C1 segment of cervical spinal cord (tissue), 14 donors: ENCODE results near the gene LAPTM4A.
"Not testable (repeated sequence)": the region's sequence is repeated elsewhere in the genome, so short reads cannot be mapped to it uniquely, and the experiment has no call there.

Experiments
- DNase-seq, 14 donors: peaks; one replicate each; lab custom pipeline; 2025; lab: John Stamatoyannopoulos, UW

LAPTM4A gene

DNA sequence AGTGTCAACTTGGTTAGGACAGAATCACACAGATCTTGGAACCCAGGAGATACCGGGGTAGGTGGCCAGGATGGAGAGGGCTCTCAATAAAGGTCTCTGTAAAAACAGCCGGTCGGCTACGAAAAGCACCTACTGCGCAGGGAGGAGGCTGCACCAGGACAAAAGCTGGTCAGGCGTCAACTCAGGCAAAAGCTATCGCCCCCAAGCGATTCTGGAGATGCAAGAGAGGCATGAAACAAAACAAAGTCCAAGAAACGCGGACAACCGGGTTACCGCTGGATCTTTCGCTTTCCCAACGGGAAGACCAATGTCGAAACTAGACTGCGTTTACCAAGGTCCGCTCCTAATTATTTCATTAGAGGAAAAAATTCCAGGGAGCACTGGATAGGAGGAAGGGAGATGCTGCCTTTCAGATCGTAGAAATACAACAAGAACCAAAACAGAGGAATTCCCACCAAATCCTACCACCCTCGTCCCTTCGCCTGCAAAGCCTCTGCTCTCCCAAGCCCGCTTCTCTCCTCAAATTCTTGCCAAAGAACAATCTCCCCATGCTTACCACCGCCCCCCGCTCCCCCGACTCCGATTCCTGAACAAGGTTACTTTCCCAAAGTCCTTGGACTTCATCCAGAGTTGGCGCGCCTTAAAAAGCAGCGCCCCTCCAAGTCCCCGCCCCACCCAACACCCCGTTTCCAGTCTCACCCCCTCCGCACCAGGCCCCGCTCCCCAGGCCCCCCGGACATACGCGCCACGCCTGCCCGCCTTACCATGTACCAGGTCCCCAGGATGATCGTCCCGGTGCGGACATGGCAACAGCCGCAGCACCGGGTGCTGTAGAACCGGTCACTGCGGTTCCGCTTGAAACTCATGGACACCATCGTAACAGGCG, 539 bp downstream of the LAPTM4A start:
- DNase-seq, result peak in 12 of 14 donors; percentile 21 to 78 (median 54)

DNA sequence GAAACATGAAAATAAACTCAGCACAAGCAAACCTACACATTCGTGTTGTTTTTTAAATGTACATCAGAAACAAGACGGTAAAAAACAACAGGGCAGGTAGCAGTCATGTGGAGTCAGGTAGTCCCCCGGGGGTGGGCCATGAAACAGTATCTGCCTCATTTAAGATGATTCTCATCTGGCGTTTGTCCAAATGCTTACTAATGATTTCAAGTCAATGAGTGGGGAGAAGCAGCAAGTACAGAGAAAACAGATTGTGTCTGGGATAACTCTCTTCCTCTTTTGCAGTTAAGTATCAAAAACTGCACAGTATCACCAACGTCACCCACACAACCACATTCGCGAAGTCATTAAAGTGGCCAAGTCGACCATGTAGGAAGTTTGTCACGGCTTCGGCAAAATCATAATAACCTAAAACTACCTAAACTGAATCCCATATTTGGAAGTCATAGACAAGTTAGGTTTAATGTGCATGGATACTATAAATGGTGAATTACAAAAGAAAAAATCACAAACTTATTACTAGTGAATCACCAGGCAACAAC, 1.3 kb downstream of the LAPTM4A start:
- peak in 7 of 14 donors; percentile 5 to 27 (median 10) for DNase-seq

DNA sequence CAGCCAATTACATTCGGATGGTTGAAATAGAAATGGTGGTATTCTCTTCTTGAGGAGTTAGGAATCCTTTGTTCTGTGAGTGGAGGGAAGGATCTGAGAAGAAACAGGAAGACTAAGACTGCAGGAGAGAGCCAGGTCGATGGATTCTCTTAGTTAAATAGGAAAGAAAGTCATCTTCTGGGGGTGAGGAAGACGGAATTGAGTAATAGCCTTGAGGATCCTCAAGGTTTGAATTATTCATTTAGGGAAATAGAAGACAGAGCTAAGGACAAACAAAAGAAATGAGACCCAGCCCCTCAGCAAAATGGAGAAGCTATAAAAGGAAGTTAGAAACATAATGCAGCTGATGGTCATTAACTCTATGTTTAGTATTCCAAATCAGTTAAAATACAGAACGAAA, 1.8 kb downstream of the LAPTM4A start:
- DNase-seq, result no peak

DNA sequence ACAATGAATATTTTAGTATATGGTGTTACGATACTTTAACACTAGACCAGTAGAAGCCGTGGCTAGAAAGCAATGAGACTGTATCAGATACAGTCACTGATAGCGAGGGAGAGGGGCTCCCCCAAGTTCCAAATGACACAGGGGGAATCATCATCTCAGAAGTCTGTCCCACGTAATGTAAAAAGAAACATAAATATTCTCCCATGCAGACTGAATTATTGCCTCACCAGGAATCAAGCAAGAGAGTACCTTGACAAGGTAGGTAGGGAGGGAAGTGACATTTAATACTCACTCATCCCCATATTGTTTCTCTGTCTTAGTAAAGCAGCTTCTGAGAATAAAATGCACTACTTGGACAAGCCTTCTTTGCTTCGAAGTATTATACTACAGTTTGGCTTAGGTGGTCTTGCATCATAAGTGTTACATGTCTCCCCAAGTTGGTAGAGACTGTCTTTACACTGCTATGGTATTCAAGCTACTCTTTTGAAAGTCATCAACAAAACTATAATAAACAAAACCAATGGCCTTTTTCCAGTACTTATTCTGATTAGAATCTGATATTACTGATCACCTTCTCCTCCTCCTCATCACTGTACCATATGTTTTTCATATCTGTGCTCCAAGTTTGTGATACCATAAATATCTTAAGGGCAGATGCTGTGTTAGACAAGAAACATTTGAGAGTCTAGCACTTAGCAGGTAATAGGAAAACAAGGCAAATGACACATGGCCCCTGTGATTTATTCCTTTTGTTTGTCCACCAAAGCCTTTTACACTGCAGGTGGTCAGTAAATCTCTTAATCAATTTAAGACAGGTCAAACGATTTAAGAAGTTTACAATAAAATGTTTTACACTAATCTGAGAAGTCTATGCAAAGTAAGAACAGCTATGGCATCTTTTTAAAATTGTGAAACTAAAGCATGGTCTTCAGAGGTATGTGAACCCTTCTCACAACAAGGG, 2.7 kb downstream of the LAPTM4A start:
- DNase-seq, result no peak

DNA sequence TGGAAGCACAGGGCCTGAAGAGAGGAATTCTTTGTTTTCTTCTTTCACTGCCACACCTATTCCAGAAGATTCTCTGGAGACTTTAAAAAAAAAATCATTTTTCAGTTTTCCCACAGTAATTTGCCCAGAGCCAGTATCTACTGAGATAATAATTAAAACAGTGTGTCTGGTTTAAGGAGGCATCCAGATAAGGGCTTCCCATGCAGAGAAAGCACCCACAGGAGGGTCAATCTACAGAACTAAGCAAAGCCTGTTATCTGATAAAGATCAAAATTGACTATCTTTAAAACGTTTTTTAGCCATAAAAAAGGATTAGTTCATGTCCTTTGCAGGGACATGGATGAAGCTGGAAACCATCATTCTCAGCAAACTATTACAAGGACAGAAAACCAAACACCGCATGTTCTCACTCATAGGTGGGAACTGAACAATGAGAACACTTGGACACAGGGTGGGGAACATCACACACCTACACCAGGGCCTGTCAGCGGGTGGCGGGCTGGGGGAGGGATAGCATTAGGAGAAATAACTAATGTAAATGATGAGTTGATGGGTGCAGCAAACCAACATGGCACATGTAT, 5.6 kb downstream of the LAPTM4A start:
- DNase-seq, result not testable (repeated sequence)

DNA sequence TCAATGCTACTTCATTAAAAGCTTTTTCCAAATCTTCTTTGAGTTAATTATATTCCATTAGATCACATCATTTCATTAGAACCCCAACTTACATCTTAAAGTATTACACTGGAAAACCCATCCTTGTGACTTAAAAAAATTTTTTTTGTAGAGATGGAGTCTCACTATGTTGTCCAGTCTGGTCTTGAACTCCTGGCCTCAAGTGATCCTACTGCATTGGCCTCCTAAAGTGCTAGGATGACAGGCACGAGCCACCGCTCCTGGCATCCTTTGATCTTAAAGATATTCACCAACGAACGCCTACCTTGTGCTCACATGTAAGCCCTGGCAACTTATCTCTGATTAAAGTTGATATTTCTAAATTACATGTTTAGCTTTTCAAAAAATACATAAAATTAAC, 6.7 kb downstream of the LAPTM4A start:
- DNase-seq, result no peak

DNA sequence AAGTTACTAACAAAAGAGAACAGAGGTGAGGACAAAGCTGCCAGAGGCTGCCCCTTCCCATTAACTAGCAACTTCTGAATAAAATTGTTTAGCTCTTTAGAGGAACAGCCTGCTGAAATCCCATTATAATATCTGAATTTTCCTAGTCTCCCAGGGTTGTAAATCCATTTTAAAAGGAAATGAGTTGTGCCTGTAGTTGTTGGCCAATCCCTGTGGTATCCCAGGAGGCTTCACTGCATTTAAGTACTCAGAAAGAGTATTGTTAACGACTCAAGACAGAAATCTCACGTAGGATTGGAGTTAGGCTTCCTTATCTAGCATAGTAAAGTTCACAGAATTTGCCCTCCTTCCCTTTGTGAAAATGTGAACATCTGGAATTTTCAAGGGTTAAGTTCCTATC, 8.9 kb downstream of the LAPTM4A start:
- no peak for DNase-seq

DNA sequence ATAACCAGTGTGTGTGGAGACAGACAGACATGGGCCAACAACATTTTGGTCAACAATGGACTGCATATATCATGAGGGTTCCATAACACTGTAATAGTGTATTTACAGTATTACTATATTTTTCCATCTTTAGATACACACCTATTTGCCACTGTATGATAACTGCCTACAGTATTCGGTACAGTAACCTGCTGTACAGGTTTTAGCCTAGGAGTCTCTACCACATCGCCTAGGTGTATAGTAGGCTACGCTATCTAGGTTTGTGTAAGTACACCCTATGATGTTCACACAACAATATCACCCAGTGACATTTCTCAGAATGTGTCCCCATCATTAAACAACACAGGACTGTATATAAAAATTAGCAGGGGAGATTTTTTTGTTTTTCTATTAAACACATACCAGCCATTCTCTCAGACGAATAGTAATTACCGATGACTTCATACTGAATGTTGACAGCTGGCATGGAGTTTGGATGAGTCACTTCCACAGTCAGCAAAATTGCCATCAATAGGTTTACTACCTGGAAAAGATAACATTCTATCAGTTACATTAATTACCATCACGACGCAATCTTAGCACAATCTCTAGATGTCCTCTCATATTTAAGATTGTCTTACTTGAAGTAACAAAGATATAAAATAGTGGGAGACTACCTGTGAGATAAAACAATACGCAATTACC, 10.8 kb downstream of the LAPTM4A start:
- DNase-seq, result no peak

DNA sequence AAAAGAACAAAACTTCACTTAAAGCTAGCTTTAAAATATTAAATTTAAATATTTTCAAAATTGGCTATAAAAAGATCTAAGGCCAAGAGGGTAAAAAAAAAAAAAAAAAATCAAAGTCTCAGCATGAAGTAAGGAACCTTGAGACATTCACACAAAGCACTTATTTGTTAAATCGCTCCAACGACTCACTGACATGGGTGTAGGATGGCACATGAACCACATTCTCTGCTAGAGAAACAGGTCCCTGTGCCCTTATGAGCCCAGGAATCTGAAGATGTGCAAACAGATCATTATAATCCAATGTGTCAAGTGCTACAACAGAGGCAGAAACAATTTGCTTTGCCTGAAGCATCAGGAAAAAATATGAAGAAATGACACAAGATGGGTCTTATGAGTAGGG, 13.8 kb downstream of the LAPTM4A start:
- no peak for DNase-seq

DNA sequence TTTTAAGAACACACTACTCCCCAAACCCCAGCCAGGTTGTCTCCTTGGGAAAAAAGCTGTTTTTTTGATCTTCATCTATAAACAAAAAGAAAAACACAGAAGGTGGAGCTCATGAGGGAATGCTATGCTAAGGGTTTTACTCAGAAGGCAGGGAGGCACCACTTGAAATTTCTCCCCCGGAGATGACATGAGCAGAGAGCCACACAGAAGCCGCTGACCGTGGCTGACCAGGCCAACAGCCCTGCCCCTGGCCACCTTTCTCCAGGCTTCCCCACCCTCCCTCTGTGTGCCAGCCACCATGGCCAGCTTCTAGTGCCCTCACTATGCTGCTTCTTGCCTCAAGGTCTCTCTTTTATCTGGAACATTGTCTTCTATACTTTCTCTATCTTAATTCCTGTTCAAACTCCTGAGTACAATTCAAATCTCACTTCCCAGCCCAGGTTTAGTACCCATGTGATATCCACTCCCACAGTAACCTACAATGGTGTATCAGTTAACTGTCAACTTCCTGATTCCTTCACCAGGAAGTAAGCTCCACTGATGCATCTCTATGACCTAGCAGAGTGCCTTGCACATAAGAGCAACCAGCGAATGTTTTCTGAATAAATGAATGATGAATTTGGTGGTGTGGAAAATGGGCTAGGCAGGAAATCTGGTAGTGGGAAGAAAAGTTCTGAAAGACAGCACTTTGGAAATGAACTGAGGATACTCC, 15.3 kb downstream of the LAPTM4A start:
- no peak for DNase-seq

DNA sequence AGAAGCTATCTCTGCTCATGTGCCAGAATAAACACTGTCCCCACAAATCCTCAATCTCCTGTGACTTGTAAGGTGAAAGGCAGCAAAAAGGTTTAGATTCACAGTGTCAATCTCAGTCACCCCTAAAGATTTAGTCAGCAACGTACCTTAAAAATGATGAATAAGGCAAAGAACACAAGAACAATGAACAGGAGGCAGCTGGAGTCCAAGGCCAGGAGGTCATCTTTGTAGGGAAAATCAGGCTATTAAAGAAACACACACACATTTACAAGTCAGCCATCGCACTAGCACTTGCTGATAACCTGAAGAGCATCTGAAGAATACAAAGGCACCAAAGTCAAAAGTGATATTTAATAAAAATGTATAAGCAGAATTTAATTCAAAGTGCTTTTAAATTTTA, 16.6 kb downstream of the LAPTM4A start:
- DNase-seq, result no peak

DNA sequence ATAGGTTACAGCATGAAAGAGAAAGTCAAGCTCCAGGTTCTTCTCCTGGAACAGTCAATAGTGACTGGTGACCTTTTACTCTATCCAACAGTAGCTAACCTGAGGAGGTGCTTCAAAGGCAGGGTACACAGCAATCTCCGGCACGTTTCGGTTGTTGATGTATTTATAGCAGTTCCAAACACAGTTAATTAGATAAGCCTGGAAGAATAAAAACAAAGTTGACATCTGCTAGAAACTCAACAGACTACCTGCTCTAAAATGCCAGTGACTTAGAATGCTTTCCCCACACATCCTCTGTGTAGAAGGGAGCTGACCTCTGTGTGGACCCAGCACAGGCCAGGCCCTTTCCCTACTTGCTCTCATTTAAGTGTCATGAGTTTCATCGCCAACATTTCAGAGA, 17.2 kb downstream of the LAPTM4A start:
- no peak for DNase-seq

DNA sequence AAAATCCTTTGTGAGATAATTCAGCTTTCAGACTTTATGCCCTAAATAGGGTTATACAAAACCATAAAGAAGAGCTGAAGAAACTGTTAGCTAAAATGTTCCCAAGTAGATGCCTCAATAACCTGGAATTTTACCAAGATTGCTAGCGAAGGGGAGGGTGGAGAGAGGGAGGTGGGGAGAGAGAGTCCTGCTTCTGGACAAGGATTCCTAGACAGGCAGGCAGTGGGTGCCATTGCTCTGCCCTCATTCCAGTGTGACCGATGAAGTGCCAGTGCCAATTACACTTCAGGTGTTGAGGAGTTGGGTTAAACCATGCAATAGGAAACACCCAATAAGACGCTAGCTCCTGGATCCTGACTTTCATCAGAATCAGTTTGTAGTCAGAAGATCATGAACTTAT, 18.1 kb downstream of the LAPTM4A start:
- no peak for DNase-seq

DNA sequence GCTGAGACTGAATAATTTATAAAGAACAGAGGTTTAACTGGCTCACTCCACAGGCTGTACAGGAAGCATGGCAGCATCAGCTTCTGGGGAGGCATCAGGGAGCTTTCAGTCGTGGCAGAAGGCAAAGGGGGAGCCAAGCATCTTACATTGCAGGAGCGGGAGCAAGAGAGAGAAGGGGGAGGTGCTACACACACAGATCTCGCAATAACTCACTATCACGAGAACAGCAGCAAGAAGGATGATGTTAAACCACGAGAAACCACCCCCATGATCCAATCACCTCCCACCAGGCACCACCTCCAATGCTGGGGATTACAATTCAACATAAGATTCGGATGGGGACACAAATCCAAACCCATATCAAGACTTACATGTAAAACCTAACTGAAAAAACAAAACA, 21.2 kb downstream of the LAPTM4A start:
- DNase-seq, result no peak

DNA sequence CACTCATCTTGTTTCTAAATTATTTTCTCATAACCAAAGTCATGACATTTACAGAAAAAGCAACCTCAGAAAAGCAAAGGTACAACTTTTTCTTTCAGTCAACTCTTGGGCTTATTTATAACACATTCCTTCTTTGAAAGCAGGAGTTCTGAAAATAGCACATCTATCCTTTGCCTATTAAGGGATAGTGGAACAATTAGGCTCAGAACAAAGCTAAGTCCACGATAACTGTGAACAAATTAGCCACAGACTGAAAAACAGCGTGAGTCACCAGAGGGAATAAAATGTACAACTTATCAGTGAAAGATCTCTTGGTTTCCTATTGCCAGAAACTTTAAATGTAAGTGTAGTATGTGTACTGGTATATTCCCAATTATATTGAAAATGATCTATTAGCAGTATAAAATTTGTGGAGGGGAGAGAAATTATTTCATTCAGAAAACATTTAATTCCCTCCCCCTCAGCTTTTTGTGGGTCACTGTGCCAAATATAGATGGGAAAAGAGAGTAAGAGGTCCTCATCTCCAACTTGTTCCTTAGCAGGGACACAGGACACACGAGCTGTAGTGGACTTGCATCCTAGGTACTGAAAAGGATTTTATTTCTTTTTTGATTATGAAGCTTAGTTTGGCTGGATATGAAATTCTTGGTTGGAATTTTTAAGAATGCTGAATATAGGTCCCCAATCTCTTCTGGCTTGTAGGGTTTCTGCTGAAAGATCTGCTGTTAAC, 23.6 kb downstream of the LAPTM4A start:
- DNase-seq, result no peak

DNA sequence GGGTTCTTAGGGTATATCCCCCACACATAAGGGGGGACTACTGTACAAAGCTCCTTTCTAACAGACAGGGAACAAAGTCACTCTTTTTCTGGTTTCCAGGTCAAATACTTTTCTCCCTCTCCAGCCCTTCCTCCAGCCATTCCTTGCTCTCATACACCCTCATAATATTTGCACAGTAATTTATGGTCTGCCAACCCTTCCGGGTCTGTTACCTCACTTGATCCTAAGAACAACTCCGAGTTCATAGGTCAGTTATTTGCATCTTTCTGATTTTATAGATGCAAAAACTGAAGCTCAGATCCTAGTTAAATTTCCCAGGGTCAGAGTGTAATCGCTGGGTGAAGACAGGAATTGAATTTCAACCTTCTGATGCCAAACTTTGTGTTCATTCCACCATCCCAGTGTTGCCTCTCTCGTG, 24.2 kb downstream of the LAPTM4A start:
- no peak for DNase-seq

DNA sequence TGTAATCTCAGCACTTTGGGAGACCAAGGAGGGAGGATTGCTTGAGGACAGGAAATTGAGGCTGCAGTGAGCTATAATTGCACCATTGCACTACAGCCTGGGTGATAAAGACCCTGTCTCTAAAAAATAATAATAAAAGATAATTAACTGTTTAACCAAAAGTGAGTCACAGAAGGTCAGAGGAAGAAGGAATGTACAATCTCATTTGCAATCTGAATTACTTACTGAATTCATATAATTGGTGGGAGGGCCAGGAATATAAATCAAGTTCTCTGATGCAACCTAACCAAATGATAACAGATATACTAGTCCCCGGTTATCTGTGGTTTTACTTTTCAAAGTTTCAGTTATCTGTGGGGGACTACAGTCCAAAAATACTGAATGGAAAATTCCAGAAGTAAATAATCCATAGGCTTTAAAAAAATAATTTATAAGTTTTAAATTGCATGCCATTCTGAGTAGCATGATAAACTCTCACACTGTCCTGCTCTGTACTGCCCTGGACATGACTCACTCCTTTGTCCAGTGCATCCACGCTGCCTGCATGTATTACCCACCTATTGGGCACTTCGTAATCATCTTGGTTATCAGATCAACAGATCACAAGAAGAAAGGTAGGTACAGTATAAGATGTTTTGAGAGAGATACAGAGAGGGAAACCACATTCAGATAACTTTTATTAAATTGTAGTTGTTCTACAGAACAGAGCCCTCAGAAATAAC, 26.2 kb downstream of the LAPTM4A start:
- DNase-seq, result no peak

DNA sequence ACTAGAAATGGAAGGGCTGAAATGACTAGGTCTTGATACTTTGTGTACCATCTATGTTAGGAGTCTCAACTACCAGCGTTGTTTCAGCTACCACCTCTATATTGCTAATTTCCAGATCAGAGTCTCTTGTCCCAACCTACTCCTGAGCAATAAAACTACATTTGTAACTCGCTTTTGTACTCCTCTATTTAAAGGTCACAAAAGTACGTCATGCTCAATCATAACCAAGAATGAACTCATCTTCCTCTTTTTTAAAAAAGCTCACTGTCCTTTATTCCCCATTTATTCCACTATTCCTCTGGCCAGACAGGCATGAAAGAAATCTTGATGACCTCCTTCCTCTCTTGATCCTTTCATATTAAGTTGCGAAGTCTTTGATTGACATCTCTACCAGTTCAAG, 27.7 kb downstream of the LAPTM4A start:
- DNase-seq, result no peak

DNA sequence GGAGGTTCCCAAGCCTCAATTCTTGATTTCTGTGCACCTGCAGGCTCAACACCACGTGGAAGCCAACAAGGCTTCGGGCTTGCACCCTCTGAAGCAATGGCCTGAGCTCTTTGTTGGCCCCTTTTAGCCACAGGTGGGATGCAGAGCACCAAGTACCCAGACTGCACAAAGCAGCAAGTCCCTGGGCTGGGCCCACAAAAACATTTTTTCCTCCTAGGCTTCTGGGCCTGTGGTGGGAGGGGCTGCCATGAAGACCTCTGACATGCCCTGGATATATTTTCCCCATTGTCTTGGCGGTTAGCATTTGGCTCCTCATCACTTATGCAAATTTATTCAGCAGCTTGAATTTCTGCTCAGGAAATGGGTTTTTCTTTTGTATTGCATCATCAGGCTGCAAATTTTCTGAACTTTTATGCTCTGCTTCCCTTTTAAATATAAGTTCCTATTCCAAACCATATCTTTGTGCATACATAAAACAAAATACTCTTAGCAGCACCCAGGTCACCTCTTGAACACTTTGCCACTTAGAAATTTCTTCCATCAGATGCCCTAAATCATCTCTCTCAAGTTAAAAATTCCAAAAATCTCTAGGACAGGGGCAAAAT, 29.9 kb downstream of the LAPTM4A start:
- no peak for DNase-seq
